ENCODE results near the gene MT3. TPM values are rescaled to one million over a fixed set of nuclear protein-coding genes. Genes with fewer than 3 reads are reported as not detected.
A peak's percentile ranks its signal among the peaks of the same experiment; 100 is the strongest.

The MT3 gene
- total RNA-seq, 4 donors from 2014 or later: 4.2 TPM; not detected in 3

DNA sequence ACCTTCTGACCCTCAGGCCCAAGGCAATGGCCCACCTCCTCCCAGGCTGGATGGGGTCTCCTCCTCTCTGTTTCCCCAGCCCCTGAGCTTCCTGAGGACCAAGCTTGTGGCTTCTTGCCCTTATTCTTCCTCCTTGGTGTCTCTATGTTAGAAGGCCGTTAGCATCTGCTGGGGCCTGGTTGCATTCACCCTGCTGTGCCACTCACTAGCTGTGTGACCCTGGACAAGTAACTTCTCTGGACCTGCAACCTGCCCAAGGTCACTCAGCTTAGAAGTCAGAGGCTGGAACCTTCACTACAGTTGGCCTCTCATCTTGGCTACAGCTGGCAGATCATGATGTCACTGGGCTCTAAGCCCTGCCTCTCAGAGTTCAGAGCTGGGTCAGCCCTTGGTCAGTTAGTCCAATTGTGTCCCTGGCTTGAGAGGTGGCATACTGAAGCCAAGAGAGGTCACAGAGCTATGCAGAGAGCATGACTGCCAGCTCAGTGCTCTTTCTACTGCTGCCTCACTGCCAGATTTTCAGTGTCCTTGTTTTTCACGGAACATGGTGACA, 22.0 kb downstream of the MT3 start:
- TF ChIP-seq POLR2AphosphoS5 (IDR thresholded peaks at IDR 0.05) (peak in 1 of 3 donors; percentile 9), POLR2A (IDR thresholded peaks at IDR 0.05) (no peak), EP300 (IDR thresholded peaks at IDR 0.05; ENCODE audit: low read depth) (no peak)
- TF ChIP-seq, protein P1, sequence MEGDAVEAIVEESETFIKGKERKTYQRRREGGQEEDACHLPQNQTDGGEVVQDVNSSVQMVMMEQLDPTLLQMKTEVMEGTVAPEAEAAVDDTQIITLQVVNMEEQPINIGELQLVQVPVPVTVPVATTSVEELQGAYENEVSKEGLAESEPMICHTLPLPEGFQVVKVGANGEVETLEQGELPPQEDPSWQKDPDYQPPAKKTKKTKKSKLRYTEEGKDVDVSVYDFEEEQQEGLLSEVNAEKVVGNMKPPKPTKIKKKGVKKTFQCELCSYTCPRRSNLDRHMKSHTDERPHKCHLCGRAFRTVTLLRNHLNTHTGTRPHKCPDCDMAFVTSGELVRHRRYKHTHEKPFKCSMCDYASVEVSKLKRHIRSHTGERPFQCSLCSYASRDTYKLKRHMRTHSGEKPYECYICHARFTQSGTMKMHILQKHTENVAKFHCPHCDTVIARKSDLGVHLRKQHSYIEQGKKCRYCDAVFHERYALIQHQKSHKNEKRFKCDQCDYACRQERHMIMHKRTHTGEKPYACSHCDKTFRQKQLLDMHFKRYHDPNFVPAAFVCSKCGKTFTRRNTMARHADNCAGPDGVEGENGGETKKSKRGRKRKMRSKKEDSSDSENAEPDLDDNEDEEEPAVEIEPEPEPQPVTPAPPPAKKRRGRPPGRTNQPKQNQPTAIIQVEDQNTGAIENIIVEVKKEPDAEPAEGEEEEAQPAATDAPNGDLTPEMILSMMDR (IDR thresholded peaks at IDR 0.05): no peak
- Histone ChIP-seq H3K27me3 (no peaks in the 10 kb centered on the region), H3K27ac (peak overlapping the region; percentile 87 to 91 (median 90)), H3K36me3 (no peaks in the 10 kb centered on the region), H3K4me3 (no peak overlapping the region), H3K4me1 (peaks cover 6 to 25% (median 19%) of the 10 kb centered on the region in 4 donors), H3K9me3 (no peaks in the 10 kb centered on the region)
- WGBS, 2 donors (ENCODE audit: low coverage in 1 of 2): 72% methylated on average over 2 of the region's 2 CpGs; no CpG with 5 or more reads in 1 of the 2 donors
- in situ Hi-C loops (cut with MboI; ENCODE audit: low pct_ligation_motif_present in 1 of 4, low pct_unique_long_range_greater_than_20kb in 1 of 4, low sequenced_read_pairs in 3 of 4): no loop called here
- intact Hi-C loops (cut with DNase I; ENCODE audit: low total_unique reads): no loop called here
- no peak for DNase-seq

DNA sequence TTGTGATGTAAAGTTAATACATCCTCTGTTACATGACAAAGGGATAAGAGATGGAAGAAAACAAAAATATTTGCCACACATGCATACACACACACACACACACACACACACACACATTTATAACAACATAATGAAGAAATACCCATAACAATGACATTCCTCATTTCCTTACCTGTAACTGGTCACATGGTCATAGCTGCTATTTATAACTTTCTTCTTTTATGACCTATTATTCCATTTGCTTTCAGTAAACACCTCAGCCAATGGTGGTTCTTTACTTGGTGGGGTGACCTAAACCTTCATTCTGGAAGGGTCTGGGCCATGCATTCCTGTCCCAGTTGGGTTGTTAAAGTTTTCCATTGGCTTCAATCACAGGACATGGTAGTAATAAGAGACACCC, 24.4 kb downstream of the MT3 start:
- Histone ChIP-seq H3K4me3 (no peak overlapping the region), H3K27ac (no peak overlapping the region), H3K9me3 (no peaks in the 10 kb centered on the region), H3K4me1 (peaks cover 12 to 32% (median 24%) of the 10 kb centered on the region in 4 donors), H3K36me3 (no peaks in the 10 kb centered on the region), H3K27me3 (peaks cover under 1% of the 10 kb centered on the region)
- intact Hi-C loops (cut with DNase I; ENCODE audit: low total_unique reads): no loop called here
- in situ Hi-C loops (cut with MboI; ENCODE audit: low pct_ligation_motif_present in 1 of 4, low pct_unique_long_range_greater_than_20kb in 1 of 4, low sequenced_read_pairs in 3 of 4): no loop called here
- DNase-seq: no peak
- no peak for TF ChIP-seq POLR2A (IDR thresholded peaks at IDR 0.05)
- no peak for TF ChIP-seq POLR2AphosphoS5 (IDR thresholded peaks at IDR 0.05)
- TF ChIP-seq, protein P1 (IDR thresholded peaks at IDR 0.05): no peak
- TF ChIP-seq EP300 (IDR thresholded peaks at IDR 0.05; ENCODE audit: low read depth): no peak

DNA sequence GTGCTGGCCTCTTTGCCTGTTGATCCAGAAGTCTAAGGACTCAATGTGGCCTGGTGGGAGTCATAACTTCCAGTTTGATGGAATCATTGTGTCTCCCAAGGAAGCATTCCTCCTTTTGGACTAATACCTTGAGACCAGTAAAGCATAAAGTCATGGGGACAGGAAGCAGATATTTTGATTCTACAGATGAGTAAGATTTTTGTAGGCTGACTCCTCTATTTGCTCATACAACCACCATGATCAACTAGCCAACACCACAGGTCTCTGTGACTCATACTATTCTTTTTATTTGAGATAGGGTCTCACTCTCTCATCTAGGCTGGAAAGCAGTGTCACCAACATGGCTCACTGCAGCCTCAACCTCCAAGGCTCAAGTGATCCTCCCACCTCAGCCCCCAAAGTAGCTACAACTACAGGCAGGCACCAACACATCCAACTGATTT, 25.2 kb downstream of the MT3 start:
- Histone ChIP-seq H3K9me3 (no peaks in the 10 kb centered on the region), H3K4me1 (peaks cover 12 to 32% (median 18%) of the 10 kb centered on the region in 4 donors), H3K4me3 (no peak overlapping the region), H3K27me3 (peaks cover 4% of the 10 kb centered on the region), H3K36me3 (no peaks in the 10 kb centered on the region), H3K27ac (no peak overlapping the region)
- DNase-seq: no peak
- TF ChIP-seq POLR2A (IDR thresholded peaks at IDR 0.05) (no peak), EP300 (IDR thresholded peaks at IDR 0.05; ENCODE audit: low read depth) (no peak), POLR2AphosphoS5 (IDR thresholded peaks at IDR 0.05) (no peak)
- TF ChIP-seq, protein P1 (IDR thresholded peaks at IDR 0.05): no peak
- in situ Hi-C loops (cut with MboI; ENCODE audit: low pct_ligation_motif_present in 1 of 4, low pct_unique_long_range_greater_than_20kb in 1 of 4, low sequenced_read_pairs in 3 of 4): no loop called here
- intact Hi-C loops (cut with DNase I; ENCODE audit: low total_unique reads): no loop called here

DNA sequence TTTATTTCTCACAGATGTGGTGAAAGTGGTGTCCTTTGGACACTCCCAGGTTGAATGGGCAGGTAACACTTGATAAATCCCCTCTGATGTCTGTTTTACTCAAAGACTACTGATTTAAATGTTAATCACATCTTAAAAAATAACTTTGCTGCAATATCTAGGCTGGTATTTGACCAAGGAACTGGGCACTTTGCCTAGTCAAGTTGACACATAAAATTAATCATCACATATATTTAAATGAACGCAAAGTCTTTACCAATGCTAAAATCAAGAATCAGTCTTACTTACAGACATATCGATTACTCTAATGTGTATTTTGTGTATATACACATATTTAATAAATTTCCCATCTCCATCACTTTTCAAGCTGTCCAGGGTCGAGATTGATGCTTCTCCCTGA, 26.0 kb downstream of the MT3 start:
- peaks cover 4% of the 10 kb centered on the region for H3K27me3 ChIP-seq
- peaks cover 7 to 24% (median 13%) of the 10 kb centered on the region in 4 donors for H3K4me1 ChIP-seq
- intact Hi-C loops (cut with DNase I; ENCODE audit: low total_unique reads) (no loop called here), in situ Hi-C loops (cut with MboI; ENCODE audit: low pct_ligation_motif_present in 1 of 4, low pct_unique_long_range_greater_than_20kb in 1 of 4, low sequenced_read_pairs in 3 of 4) (no loop called here)
- H3K4me3 ChIP-seq: no peak overlapping the region
- no peaks in the 10 kb centered on the region for H3K36me3 ChIP-seq
- H3K27ac ChIP-seq: no peak overlapping the region
- 77 to 79% methylated on average over 3 of the region's 3 CpGs for WGBS, 2 donors (ENCODE audit: low coverage in 1 of 2)
- TF ChIP-seq EP300 (IDR thresholded peaks at IDR 0.05; ENCODE audit: low read depth) (no peak), POLR2A (IDR thresholded peaks at IDR 0.05) (no peak), POLR2AphosphoS5 (IDR thresholded peaks at IDR 0.05) (no peak)
- TF ChIP-seq, protein P1 (IDR thresholded peaks at IDR 0.05): no peak
- no peak for DNase-seq
- no peaks in the 10 kb centered on the region for H3K9me3 ChIP-seq
